GM13976 (cell line): ENCODE data around the gene CDK18.

Source experiments
- DNase-seq: peaks from one replicate; pipeline ENCODE4 v3.0.0; 2012; ENCODE audit warnings: low spot score
- in situ Hi-C: fragments of 300-500 bp; cut with MboI; formaldehyde crosslinking; loops from one replicate; pipeline ENCODE4 v1.12.0; 2022; ENCODE audit warnings: low sequenced_read_pairs, mixed read lengths, inconsistent platforms; ENCODE audit not compliant: unreplicated experiment
- TF ChIP-seq, protein P1 (sequence below): IDR thresholded peaks from 2 replicates; pipeline ENCODE4 v1.5.1; 2012; ENCODE audit warnings: borderline replicate concordance, mild to moderate bottlenecking; ENCODE audit not compliant: insufficient read depth; ENCODE audit errors: extremely low read depth, missing control alignments, control extremely low read depth

The CDK18 gene

DNA sequence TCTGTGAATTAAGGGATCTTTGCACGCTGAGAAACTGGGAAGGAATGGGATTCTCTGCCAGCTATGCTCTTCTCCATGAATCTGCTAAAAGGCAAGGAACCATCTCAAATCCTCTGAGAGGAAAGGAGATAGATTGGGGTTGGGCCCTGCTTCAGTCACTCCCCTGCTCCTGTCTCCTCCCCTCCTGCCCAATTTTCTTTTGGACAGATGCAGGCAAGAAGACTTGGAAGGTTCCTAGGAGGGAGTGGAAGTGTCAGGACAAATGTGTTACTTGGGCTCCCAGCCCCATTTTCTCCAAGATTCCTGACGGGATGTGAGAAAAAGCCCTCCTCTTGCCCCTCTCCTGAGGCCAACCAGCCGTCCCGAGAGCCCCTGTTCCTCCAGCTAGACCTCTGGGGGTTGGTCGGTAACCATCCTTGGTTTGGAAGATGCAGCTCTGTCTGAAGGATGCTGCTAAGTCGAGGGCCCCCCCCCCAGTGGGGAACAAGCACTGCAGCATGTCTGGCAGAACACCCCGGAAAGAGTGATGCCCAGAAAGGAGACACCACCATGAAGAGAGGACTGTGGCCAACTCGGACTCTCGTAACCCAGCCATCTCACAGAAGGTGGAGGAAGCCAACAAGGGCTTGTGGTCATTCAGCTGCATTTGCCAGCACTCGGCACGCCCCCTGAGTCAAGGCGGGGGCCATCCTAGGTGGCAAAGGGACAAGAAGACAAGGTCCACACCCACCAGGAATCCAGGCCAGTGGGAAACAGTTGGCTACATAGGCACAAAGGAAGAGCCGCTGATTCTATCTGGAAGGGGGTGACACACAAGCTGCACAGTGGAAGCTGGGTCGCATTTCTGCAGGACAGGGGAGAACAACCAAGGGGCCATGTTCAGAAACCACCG, 43.7 kb downstream of the CDK18 start:
- DNase-seq, result no peak
- TF ChIP-seq, protein P1, sequence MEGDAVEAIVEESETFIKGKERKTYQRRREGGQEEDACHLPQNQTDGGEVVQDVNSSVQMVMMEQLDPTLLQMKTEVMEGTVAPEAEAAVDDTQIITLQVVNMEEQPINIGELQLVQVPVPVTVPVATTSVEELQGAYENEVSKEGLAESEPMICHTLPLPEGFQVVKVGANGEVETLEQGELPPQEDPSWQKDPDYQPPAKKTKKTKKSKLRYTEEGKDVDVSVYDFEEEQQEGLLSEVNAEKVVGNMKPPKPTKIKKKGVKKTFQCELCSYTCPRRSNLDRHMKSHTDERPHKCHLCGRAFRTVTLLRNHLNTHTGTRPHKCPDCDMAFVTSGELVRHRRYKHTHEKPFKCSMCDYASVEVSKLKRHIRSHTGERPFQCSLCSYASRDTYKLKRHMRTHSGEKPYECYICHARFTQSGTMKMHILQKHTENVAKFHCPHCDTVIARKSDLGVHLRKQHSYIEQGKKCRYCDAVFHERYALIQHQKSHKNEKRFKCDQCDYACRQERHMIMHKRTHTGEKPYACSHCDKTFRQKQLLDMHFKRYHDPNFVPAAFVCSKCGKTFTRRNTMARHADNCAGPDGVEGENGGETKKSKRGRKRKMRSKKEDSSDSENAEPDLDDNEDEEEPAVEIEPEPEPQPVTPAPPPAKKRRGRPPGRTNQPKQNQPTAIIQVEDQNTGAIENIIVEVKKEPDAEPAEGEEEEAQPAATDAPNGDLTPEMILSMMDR, result no peak

DNA sequence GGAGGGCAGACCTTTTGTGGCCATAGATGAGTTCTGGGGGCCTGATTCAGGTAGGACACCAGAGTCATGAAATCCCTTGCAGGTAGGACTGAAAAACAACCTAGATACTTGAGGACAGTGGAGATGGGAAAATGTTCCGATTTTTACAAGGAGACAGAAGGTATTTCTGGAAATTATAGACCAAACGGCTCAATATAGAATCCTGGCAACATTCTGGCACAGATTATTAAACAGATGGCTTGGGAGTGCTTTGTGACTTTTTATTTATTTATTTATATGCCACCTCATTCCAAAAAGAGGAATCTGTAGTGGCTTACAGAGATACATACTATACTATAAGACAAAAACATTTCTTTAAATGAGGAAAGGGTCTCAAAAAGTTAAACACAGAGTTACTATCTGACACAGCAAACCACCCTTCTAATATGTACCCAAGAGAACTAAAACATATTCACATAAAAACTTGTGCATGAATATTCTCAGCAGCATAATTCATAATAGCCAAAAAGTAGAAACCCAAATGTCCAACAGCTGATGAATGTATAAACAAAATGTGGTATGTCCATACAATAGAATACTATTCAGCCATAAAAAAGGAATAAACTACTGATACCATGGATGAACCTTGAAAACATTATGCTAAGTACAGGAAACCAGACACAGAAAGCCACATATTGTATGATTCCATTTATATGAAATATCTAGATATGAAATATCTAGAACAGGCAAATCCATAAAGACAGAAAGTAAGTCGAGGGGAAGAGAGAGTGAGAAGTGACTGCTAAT, 49.8 kb downstream of the CDK18 start:
- DNase-seq, result no peak
- TF ChIP-seq, protein P1, result no peak
- in situ Hi-C loops, result no loop called here

More for the DNA sequence above, 43.7 kb downstream of the CDK18 start:
- in situ Hi-C loops, result no loop called here

DNA sequence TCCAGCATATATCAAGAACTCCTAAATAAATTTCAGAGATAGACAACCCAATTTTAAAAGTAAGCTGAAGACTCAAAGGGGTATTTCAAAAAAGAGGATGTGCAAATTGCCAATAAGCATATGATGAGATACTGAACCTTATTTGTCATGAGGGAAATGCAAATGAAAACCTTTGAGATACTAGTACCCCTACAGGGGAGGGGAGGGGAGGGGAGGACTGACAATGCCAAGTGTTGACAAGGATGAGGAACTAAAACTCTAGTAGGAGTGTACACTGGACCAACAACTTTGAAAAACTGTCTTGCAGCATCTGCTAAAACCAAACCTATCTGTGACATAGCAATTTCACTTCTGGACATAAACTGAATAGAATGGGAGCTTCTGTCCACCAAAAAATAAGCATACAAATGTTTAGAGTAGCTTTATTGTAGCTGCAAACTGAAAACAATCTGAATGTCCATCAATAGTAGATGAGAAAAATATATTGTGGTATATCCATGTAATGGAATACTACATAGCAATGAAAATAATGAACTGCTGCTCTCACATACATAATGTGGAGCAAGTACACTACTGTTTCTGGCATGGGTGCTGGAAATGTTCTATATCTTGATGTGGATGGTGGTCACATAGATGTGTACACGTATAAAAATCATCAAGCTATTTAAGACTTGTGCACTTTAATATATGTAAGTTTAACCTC, 57.2 kb downstream of the CDK18 start:
- in situ Hi-C loops, result no loop called here
- DNase-seq, result no peak
- TF ChIP-seq, protein P1, result no peak

DNA sequence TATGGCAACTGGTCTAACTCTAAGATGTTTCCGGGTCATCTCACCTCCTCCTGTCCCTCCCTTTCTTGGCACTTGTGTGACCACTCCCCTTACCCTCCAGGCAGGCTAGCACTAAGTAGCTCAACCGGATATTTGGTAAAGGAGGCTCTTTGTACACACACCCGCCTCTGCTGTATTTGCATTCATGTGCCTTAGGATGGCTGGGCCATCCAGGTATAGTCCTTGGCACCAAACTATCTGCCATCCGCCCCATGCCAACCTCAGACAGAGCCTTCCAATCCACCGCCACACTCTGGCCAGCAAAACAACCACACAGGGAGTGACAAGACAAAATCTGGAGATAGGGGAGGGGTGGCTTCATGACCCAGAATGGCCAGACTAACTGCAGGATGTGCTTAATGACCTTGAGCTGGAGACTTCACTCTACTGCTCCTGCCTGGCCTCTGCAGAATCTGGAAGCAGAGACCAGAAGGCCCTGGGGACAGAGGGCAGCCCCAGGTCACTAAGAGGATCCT, 59.5 kb downstream of the CDK18 start:
- DNase-seq, result no peak
- TF ChIP-seq, protein P1, result no peak
- in situ Hi-C loops, result no loop called here

DNA sequence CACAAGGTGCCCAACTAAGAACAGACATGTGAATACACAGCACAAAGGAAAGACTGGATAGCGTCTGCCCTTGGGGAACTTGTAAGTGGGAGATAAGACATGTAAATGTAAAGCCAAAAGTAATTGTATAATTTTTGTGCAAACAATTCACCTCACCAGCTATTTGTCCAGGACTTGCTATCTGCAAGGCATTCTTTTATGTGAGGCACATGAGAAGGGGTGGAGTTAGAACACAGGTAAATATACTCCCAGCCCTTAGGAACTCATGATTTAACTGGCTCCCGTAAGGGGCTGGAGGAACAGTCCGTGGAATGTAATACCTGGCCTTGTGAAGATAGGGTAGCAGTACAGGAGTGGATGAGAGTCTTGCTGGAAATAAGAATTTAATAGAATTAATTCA, 61.3 kb downstream of the CDK18 start:
- TF ChIP-seq, protein P1, result no peak
- in situ Hi-C loops, result no loop called here
- no peak for DNase-seq

DNA sequence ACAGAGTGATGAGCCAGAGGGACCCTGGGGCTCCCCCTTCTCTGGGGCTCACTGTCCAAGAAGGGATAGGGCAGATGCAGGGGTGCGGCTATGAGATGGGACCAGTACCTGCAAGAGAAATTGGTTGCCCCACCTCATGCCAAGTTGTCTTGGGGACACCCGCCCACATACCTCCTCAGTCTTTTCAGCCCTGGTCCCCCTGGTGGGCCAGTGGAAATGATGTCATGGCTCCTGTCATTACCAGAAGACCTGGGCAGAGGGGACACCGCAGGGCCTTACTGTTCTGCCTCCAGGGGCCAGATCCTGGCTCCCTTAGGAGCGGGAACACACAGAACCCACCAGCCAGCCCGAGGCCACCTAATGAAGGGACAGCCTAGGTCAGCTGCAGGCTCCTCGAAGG, 63.2 kb downstream of the CDK18 start:
- in situ Hi-C loops, result no loop called here
- TF ChIP-seq, protein P1, result no peak
- DNase-seq, result no peak
